Measurements from ENCODE around the gene DNASE1L1.

DNA sequence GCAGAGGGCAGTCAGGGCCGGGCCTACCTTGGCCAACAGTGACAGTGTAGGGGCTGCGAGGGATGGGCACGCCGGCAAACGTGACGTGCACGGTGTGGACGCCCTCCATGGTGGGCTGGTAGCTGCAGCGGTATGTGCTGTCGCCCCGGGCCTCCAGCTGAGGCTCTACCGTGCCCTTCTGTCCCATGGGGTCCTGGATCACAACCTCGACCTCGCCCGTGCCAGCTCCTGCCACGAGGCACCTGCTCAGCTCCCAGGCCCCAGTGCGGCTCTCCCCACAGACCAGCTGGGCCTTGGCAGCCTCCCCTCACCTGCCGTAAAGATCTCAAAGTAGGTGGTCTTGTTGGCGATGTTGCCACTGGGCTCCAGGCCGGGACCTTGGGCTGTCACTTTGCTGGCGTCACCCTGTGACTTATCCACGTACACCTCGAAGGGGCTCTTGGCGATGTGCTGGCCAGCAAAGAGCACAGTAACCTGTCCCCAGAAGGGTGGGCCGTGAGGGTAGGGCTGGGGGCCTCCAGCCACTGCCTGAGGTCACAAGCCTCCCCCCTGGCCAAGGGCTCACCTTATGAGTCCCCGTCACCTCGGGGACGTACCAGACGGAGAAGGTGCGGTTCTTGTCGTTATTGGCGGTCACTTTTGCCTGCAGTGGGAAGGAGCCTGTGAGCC lies 42.9 kb downstream of the DNASE1L1 start:
- TF ChIP-seq, protein P1, sequence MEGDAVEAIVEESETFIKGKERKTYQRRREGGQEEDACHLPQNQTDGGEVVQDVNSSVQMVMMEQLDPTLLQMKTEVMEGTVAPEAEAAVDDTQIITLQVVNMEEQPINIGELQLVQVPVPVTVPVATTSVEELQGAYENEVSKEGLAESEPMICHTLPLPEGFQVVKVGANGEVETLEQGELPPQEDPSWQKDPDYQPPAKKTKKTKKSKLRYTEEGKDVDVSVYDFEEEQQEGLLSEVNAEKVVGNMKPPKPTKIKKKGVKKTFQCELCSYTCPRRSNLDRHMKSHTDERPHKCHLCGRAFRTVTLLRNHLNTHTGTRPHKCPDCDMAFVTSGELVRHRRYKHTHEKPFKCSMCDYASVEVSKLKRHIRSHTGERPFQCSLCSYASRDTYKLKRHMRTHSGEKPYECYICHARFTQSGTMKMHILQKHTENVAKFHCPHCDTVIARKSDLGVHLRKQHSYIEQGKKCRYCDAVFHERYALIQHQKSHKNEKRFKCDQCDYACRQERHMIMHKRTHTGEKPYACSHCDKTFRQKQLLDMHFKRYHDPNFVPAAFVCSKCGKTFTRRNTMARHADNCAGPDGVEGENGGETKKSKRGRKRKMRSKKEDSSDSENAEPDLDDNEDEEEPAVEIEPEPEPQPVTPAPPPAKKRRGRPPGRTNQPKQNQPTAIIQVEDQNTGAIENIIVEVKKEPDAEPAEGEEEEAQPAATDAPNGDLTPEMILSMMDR (IDR thresholded peaks at IDR 0.05 in 8 of 11, conservative IDR thresholded peaks at IDR 0.05 in 3 of 11): no peak
- peak; percentile 4 to 55 (median 18) for TF ChIP-seq POLR2AphosphoS5 (IDR thresholded peaks at IDR 0.05)

All from spleen (tissue), 7 donors.